Kidney (tissue), 14 donors: ENCODE measurements around the gene PRELP. TPM values are rescaled to one million over a fixed set of nuclear protein-coding genes. Genes with fewer than 3 reads are reported as not detected.

Experiments
- DNase-seq, 5 donors: peaks; one replicate each; pipeline ENCODE4 v3.0.0-alpha.2; 2013 to 2020
- FAIRE-seq: peaks from 2 replicates; lab custom pipeline; 2012; peaks lifted over from hg19 to GRCh38; lab: Jason Lieb, UNC
- H3K27ac ChIP-seq, 2 donors: one replicate each; pipeline ENCODE4 v1.7.0; 2013; ENCODE audit warnings: low read depth in 2 of 2, low read length in 2 of 2, inconsistent platforms in 1 of 2
- H3K27me3 ChIP-seq: one replicate; pipeline ENCODE4 v1.7.1; 2013; ENCODE audit warnings: low read length, inconsistent platforms; ENCODE audit not compliant: control insufficient read depth, insufficient read depth
- H3K36me3 ChIP-seq, 3 donors: one replicate each; pipeline versions ENCODE4 v1.7.0 to v1.7.1; 2013; ENCODE audit warnings: low read length in 3 of 3, control low read depth in 1 of 3, inconsistent platforms in 1 of 3; ENCODE audit not compliant: insufficient read depth in 3 of 3, control insufficient read depth in 2 of 3
- H3K4me1 ChIP-seq, 3 donors: one replicate each; pipeline versions ENCODE4 v1.7.0 to v1.7.1; 2013; ENCODE audit warnings: low read length in 3 of 3, inconsistent platforms in 1 of 3, low read depth in 1 of 3; ENCODE audit not compliant: control insufficient read depth in 2 of 3, insufficient read depth in 2 of 3
- H3K4me3 ChIP-seq, 3 donors: one replicate each; pipeline versions ENCODE4 v1.7.0 to v1.8.1; 2013; ENCODE audit warnings: low read length in 3 of 3, control low read depth in 1 of 3, inconsistent platforms in 1 of 3
- H3K9ac ChIP-seq, 3 donors: one replicate each; pipeline versions ENCODE4 v1.7.0 to v1.7.1; 2013; ENCODE audit warnings: low read length in 3 of 3, control low read depth in 1 of 3, inconsistent platforms in 1 of 3
- H3K9me3 ChIP-seq, 3 donors: one replicate each; pipeline versions ENCODE4 v1.7.0 to v1.7.1; 2013; ENCODE audit warnings: low read length in 3 of 3, control low read depth in 1 of 3, inconsistent platforms in 1 of 3; ENCODE audit not compliant: control insufficient read depth in 2 of 3, insufficient read depth in 1 of 3
- intact Hi-C: fragments of 100-400 bp; cut with DNase I; formaldehyde crosslinking; loops from one replicate; pipeline ENCODE4 v1.11.1; 2022
- polyA plus RNA-seq: library from polyadenylated mRNA; stranded (reverse); fragments of 350-450 nt; fragmentation: Illumina TruSeq; extraction: RNeasy Lipid Tissue Mini Kit (QIAGEN cat#74804); gene quantifications from one replicate; pipeline ENCODE4 v1.2.3, GENCODE V29; 2014; ENCODE audit warnings: low read depth, low replicate concordance; ENCODE audit not compliant: insufficient read depth
- total RNA-seq: library from RNA; stranded (reverse); fragmentation: NEBNext Ultra II Directional; extraction: Animal tissue kit (Norgen Biotek cat#: 25700); gene quantifications from one replicate; pipeline ENCODE4 v1.2.1, GENCODE V29; 2021
- TF ChIP-seq, protein P1 (sequence below): IDR thresholded peaks from 3 replicates; pipeline ENCODE4 v1.5.1; 2012; ENCODE audit warnings: mild to moderate bottlenecking, moderate library complexity, borderline replicate concordance; ENCODE audit not compliant: insufficient read depth; ENCODE audit errors: extremely low read depth
- donor health status: control.
- donor health status: control.
- donor health status: control.
- donor health status: control.
- donor health status: control.
- donor health status: DM: yes; HTN: yes; CAD: no.
- donor health status: Normal renal cell carcinoma (clear cell type).

PRELP gene
- total and polyA plus RNA-seq, 2 donors from 2014 or later = 9.5 to 24.5 TPM

DNA sequence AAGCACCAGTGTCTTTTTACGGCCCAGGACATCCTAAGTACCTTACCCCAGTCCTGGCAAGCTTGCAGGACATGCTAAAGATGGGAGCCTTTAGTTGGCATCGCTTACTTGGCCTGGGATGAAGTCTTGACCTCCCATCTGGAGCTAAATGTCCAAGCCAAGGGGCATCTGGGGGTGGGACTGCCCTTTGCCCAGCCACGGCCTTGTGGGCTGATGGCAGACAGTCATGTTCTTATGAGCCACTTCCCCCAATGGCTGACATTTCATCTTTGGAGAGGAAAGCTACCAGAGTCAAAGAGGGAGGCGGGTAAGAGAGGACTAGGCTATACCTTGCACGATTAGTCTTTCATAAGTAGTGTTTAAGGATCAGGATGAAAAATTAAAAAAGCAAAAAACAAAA, 50.5 kb downstream of the PRELP start:
- Histone ChIP-seq H3K27me3 (no peaks in the 10 kb centered on the region), H3K27ac (no peak overlapping the region), H3K9ac (no peak overlapping the region), H3K9me3 (no peaks in the 10 kb centered on the region), H3K36me3 (no peaks in the 10 kb centered on the region), H3K4me3 (no peak overlapping the region), H3K4me1 (no peaks in the 10 kb centered on the region)
- TF ChIP-seq, protein P1, sequence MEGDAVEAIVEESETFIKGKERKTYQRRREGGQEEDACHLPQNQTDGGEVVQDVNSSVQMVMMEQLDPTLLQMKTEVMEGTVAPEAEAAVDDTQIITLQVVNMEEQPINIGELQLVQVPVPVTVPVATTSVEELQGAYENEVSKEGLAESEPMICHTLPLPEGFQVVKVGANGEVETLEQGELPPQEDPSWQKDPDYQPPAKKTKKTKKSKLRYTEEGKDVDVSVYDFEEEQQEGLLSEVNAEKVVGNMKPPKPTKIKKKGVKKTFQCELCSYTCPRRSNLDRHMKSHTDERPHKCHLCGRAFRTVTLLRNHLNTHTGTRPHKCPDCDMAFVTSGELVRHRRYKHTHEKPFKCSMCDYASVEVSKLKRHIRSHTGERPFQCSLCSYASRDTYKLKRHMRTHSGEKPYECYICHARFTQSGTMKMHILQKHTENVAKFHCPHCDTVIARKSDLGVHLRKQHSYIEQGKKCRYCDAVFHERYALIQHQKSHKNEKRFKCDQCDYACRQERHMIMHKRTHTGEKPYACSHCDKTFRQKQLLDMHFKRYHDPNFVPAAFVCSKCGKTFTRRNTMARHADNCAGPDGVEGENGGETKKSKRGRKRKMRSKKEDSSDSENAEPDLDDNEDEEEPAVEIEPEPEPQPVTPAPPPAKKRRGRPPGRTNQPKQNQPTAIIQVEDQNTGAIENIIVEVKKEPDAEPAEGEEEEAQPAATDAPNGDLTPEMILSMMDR = no peak
- intact Hi-C loops = no loop called here
- no peak for DNase-seq
- no peak for FAIRE-seq

DNA sequence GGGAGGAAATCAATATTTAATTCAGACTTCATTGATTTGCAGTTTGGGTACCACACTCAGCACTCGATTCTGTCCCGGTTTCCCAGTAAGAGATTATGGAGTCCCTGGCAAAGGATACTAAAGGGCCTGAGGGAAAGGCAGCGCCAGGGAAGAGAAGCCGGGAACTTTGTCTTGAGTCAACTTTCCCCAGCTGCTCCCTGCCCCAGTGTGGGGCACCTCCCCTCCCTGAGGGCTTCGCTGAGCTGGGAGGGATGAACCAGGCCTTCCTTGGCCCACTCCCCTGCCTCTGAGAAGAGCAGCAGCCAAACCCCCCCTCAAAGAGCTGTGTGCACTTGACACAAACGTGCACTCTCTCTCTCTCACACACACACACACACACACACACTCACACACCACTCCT, 51.0 kb downstream of the PRELP start:
- FAIRE-seq = no peak
- no peak overlapping the region for H3K27ac ChIP-seq
- DNase-seq = no peak
- H3K9ac ChIP-seq = no peak overlapping the region
- TF ChIP-seq, protein P1 = no peak
- no peaks in the 10 kb centered on the region for H3K9me3 ChIP-seq
- H3K4me3 ChIP-seq = no peak overlapping the region
- no peaks in the 10 kb centered on the region for H3K36me3 ChIP-seq
- no peaks in the 10 kb centered on the region for H3K27me3 ChIP-seq
- no peaks in the 10 kb centered on the region for H3K4me1 ChIP-seq
- intact Hi-C loops = no loop called here

DNA sequence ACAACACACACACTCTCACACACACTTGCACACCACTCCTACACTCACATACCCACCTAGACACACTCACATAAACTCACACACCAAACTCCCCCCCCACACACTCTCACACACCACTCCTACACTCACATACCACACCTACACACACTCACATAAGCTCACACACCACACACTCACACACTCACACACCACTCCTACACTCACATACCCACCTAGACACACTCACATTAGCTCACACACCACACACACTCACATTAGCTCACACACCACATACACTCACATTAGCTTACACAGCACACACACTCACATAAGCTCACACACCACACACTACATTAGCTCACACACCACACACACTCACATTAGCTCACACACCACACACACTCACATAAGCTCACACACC, 51.4 kb downstream of the PRELP start:
- Histone ChIP-seq H3K36me3 (no peaks in the 10 kb centered on the region), H3K9ac (no peak overlapping the region), H3K4me1 (no peaks in the 10 kb centered on the region), H3K27ac (no peak overlapping the region), H3K4me3 (peak overlapping the region in 1 of 3 donors; percentile 8), H3K27me3 (no peaks in the 10 kb centered on the region), H3K9me3 (no peaks in the 10 kb centered on the region)
- TF ChIP-seq, protein P1 = no peak
- FAIRE-seq (no peak), DNase-seq (no peak)
- intact Hi-C loops = no loop called here

DNA sequence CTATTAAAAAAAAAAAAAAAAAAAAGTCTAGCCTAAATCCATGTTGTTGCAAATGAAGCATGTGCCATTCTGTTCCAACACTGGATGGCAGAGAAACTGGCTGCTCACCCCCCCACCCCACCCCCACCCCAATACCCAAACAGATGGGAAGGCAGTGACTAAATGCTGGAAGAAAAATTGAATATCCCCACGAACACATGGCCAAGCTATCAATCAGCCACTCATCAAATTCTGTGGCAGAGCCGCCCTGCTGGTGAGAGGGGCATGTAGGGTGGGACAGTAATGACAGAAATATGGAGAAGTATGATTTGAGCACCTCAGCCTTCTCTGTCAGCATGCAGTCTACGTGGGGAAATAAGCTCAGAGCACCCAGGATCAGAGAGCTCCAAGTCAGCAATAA, 52.5 kb downstream of the PRELP start:
- no peak overlapping the region for H3K27ac ChIP-seq
- FAIRE-seq (no peak), DNase-seq (no peak)
- H3K9me3 ChIP-seq = no peaks in the 10 kb centered on the region
- TF ChIP-seq, protein P1 = no peak
- no peaks in the 10 kb centered on the region for H3K36me3 ChIP-seq
- H3K4me3 ChIP-seq = no peak overlapping the region
- H3K4me1 ChIP-seq = no peaks in the 10 kb centered on the region
- intact Hi-C loops = no loop called here
- no peak overlapping the region for H3K9ac ChIP-seq
- no peaks in the 10 kb centered on the region for H3K27me3 ChIP-seq
